GM12874 (cell line): ENCODE data around the gene DCAF10.

Source experiments
- CTCF ChIP-seq: IDR thresholded peaks from 2 replicates; pipeline ENCODE4 v1.5.1; 2011; ENCODE audit warnings: low read depth, mild to moderate bottlenecking, control low read depth, low read length, moderate library complexity; ENCODE audit not compliant: insufficient read depth

The DCAF10 gene

GRCh38 chr9:37911271-37911681, 110.7 kb downstream of the DCAF10 start:
- TF ChIP-seq CTCF, result no peak

- TF ChIP-seq CTCF, result peak; percentile 95
These were observed 113.0 kb downstream of the DCAF10 start for GRCh38 chr9:37913480-37914153.

- TF ChIP-seq CTCF, result no peak
These were observed 113.6 kb downstream of the DCAF10 start for GRCh38 chr9:37914154-37914551.

DNA sequence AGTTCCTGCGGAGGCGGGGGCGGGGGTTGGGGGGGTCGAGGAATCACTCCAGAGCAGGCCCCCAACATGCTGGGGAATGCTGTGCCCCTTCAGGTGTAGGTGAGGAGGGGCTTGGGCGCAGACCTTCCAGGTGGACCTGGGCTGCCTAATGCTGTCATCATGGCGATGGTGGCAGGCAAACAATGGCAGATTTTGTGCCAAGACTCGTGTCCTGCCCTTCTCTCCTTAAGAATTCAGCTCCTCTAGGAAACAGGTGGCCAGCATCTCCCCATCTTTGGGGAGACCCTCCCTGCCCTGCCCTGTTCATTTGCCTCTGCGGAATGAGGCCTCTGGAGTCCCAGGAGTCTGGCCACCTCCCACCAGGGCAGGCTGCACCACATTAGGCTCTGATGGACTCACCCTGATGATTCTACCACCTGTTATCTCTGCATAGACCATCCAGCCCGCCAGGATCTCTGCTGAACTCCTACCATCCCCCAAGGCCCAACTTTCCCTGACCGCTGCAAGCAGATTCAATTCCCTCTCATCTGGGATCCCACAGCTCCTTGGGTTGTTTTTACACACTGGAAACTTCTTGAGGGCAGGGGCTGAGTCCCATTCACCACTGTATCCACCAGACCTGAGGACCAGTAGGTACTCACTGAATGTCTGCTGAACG, 114.2 kb downstream of the DCAF10 start:
- TF ChIP-seq CTCF, result no peak

GRCh38 chr9:37915911-37916470, 115.4 kb downstream of the DCAF10 start:
- no peak for TF ChIP-seq CTCF

- no peak for TF ChIP-seq CTCF
These were observed 116.1 kb downstream of the DCAF10 start for GRCh38 chr9:37916471-37917312.
